Neuronal stem cell (in vitro differentiated cells): ENCODE measurements around the gene RPL7A.

Source experiments
- DNase-seq: peaks from one replicate; pipeline ENCODE4 v3.0.0-alpha.2; 2013; ENCODE audit warnings: low spot score
- H2AFZ ChIP-seq: one replicate; pipeline ENCODE4 v1.6.1; 2013; ENCODE audit warnings: mild to moderate bottlenecking, low read length, inconsistent platforms
- H2AK5ac ChIP-seq: 2 replicates; pipeline ENCODE4 v1.6.1; 2013; ENCODE audit warnings: low read depth, mild to moderate bottlenecking, inconsistent platforms, low read length, moderate library complexity, mixed read lengths
- H2BK120ac ChIP-seq: 2 replicates; pipeline ENCODE4 v1.6.1; 2013; ENCODE audit warnings: low read depth, mild to moderate bottlenecking, inconsistent platforms, low read length, moderate library complexity, mixed read lengths
- H2BK12ac ChIP-seq: one replicate; pipeline ENCODE4 v1.6.1; 2013; ENCODE audit warnings: low read length, inconsistent platforms
- H2BK15ac ChIP-seq: 2 replicates; pipeline ENCODE4 v1.6.1; 2013; ENCODE audit warnings: mild to moderate bottlenecking, low read length, inconsistent platforms, mixed read lengths
- H2BK5ac ChIP-seq: one replicate; pipeline ENCODE4 v1.6.1; 2013; ENCODE audit warnings: inconsistent platforms, mild to moderate bottlenecking, low read length, moderate library complexity
- H3K14ac ChIP-seq: one replicate; pipeline ENCODE4 v1.6.1; 2013; ENCODE audit warnings: low read length, inconsistent platforms
- H3K18ac ChIP-seq: 2 replicates; pipeline ENCODE4 v1.6.1; 2013; ENCODE audit warnings: low read length, inconsistent platforms
- H3K23ac ChIP-seq: 2 replicates; pipeline ENCODE4 v1.6.1; 2013; ENCODE audit warnings: low read depth, mild to moderate bottlenecking, mixed read lengths, low read length, inconsistent platforms; ENCODE audit not compliant: poor library complexity
- H3K27ac ChIP-seq: replicated peaks from 3 replicates; pipeline ENCODE4 v1.5.1; 2013; ENCODE audit warnings: low read length, inconsistent platforms
- H3K27me3 ChIP-seq, 3 experiments: 2 replicates each; pipeline ENCODE4 v1.6.1; 2013; ENCODE audit warnings: low read length in 3 of 3, mild to moderate bottlenecking in 2 of 3, inconsistent platforms in 1 of 3, low read depth in 1 of 3, mixed read lengths in 1 of 3, moderate library complexity in 1 of 3; ENCODE audit not compliant: control insufficient read depth in 3 of 3, insufficient read depth in 3 of 3
- H3K36me3 ChIP-seq, 2 donors: replicated peaks in 1 of 2; 2 replicates each; pipeline ENCODE4 v1.6.1; 2013; ENCODE audit warnings: low read length in 2 of 2; ENCODE audit not compliant: control insufficient read depth in 2 of 2, insufficient read depth in 2 of 2
- H3K4ac ChIP-seq: 2 replicates; pipeline ENCODE4 v1.6.1; 2013; ENCODE audit warnings: inconsistent platforms, mild to moderate bottlenecking, low read length, moderate library complexity
- H3K4me1 ChIP-seq, 2 donors: 1 replicate in 1 of 2; 2 replicates in 1 of 2; pipeline ENCODE4 v1.6.1; 2013; ENCODE audit warnings: low read length in 2 of 2, low read depth in 1 of 2; ENCODE audit not compliant: control insufficient read depth in 2 of 2, insufficient read depth in 1 of 2
- H3K4me2 ChIP-seq: one replicate; pipeline ENCODE4 v1.6.1; 2013; ENCODE audit warnings: mild to moderate bottlenecking, low read length, inconsistent platforms; ENCODE audit not compliant: insufficient read depth, poor library complexity, severe bottlenecking
- H3K4me3 ChIP-seq, 2 donors: 2 replicates each; pipeline ENCODE4 v1.5.1; 2013; ENCODE audit warnings: low read length in 2 of 2, mild to moderate bottlenecking in 2 of 2, inconsistent platforms in 1 of 2, moderate library complexity in 1 of 2
- H3K79me1 ChIP-seq: one replicate; pipeline ENCODE4 v1.6.1; 2013; ENCODE audit warnings: low read depth, mild to moderate bottlenecking, inconsistent platforms, low read length, moderate library complexity
- H3K9ac ChIP-seq: one replicate; pipeline ENCODE4 v1.6.1; 2013; ENCODE audit warnings: mild to moderate bottlenecking, low read depth, low read length, inconsistent platforms; ENCODE audit not compliant: poor library complexity
- H3K9me3 ChIP-seq, 2 donors: replicated peaks in 1 of 2; 2 replicates each; pipeline versions ENCODE3 to v1.6.1; 2013; ENCODE audit warnings: low read length in 2 of 2, mild to moderate bottlenecking in 2 of 2, inconsistent platforms in 1 of 2, low read depth in 1 of 2, mixed read lengths in 1 of 2, moderate library complexity in 1 of 2; ENCODE audit not compliant: control insufficient read depth in 2 of 2, insufficient read depth in 1 of 2
- H4K8ac ChIP-seq: one replicate; pipeline ENCODE4 v1.6.1; 2013; ENCODE audit warnings: low read depth, mild to moderate bottlenecking, inconsistent platforms, low read length, moderate library complexity
- H4K91ac ChIP-seq: one replicate; pipeline ENCODE4 v1.6.1; 2013; ENCODE audit warnings: low read length, low read depth, mild to moderate bottlenecking, inconsistent platforms; ENCODE audit not compliant: poor library complexity
- WGBS, 2 donors: extraction: QIAGEN DNeasy Blood & Tissue Kit; methylation state at CpG; one replicate each; pipeline ENCODE4 v1.1.7; 2013; ENCODE audit warnings: missing lambda C conversion rate in 2 of 2, mixed read lengths in 1 of 2; ENCODE audit not compliant: insufficient read length in 2 of 2, insufficient replicate concordance in 1 of 2; ENCODE audit errors: extremely low coverage in 2 of 2; 5-methylcytosine and 5-hydroxymethylcytosine counted together

Gene RPL7A

DNA sequence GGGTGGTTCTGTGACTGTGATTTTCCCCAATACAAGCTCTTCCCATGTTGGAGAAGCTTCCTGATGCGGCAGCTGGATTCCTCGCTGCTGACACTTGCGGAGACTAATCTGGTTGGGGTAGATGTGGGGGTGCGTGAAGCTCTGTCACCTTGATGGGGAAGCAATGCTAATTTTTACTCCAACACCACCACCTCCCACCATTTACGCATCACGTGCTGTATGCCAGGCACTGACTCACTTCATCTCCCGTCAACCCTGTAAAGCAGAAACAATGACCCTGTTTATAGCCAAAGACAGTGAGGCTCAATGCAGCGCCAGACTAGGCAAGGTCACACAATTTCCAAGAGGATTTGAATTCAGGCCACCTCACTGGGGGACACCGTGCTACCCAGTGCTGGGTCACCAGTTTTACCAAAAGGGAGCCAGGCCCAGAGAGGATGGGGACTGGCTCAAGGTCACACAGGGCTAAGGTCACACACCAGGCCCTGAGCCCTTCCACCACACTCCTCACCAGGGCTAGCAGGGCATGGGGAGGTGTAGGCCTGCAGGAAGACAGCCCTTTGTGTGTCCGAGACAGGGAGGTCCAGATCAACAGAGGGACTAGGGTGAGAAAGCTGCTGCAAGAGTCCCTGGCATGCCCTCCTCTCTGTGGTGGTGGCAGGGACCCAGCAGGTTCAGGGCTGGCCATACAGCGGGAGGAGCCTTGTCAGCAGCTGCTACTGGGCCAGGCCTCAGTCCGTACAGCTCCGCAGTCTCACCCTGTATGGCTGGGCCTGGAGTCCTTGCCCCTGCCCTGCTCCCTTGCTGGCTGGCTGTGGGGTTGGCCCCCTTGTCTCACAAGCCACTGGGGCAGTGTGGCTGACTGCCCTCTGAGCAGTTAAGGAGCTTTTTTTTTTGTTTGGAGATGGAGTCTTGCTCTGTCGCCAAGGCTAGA is 31.4 kb downstream of the RPL7A start:
- Histone ChIP-seq H3K4me1 (peaks cover 2 to 7% of the 10 kb centered on the region in 2 donors), H2AK5ac (peak overlapping the region; percentile 40), H3K4me2 (no peak overlapping the region), H3K14ac (peak overlapping the region; percentile 32), H4K91ac (no peak overlapping the region), H2BK12ac (no peak overlapping the region), H2BK15ac (peak overlapping the region; percentile 20), H3K27me3 (peaks cover 0 to 3% (median 0%) of the 10 kb centered on the region in 3 experiments), H2BK120ac (no peak overlapping the region), H3K79me1 (peaks cover 2% of the 10 kb centered on the region), H3K9ac (no peak overlapping the region), H4K8ac (no peak overlapping the region), H3K18ac (peak overlapping the region; percentile 72), H3K4me3 (peak overlapping the region in 1 of 2 donors; percentile 14), H3K23ac (peak overlapping the region; percentile 39), H3K9me3 (peaks cover 7 to 10% of the 10 kb centered on the region in 2 donors), H3K36me3 (peaks cover 0 to 2% of the 10 kb centered on the region in 2 donors), H2AFZ (no peak overlapping the region), H2BK5ac (no peak overlapping the region), H3K27ac (no peak overlapping the region), H3K4ac (no peak overlapping the region)
- no peak for DNase-seq
- WGBS, 2 donors, result no CpG with 5 or more reads among the region's 14 CpGs

DNA sequence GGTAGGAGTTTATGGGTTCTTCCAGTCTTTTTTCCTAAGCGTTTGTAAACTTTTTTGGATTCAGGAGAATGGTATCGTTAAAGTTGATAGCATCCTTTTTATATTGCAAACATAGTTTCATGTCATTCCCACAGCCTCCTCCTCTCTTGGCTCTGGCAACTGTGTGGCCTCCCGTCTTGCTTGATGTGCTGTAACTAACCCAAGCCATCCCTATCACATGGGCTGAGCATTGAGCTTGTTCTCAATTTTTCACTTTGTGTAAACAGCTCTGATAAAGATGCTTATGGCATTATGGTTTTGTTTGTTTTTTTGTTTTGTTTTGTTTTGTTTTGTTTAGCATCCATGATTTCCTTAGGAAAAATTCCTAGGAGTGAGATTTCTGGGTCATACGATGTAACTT is 32.7 kb downstream of the RPL7A start:
- H3K9me3 ChIP-seq, result peaks cover 7 to 10% of the 10 kb centered on the region in 2 donors
- H3K27me3 ChIP-seq, result peaks cover 0 to 3% (median 0%) of the 10 kb centered on the region in 3 experiments
- no peak overlapping the region for H3K4me2 ChIP-seq
- no peak overlapping the region for H2BK12ac ChIP-seq
- H3K23ac ChIP-seq, result no peak overlapping the region
- no peak overlapping the region for H3K9ac ChIP-seq
- H3K79me1 ChIP-seq, result peaks cover 2% of the 10 kb centered on the region
- H4K91ac ChIP-seq, result no peak overlapping the region
- WGBS, 2 donors, result no CpG with 5 or more reads among the region's 4 CpGs
- H2BK5ac ChIP-seq, result no peak overlapping the region
- no peak for DNase-seq
- no peak overlapping the region for H3K14ac ChIP-seq
- H3K18ac ChIP-seq, result no peak overlapping the region
- H2AK5ac ChIP-seq, result no peak overlapping the region
- H3K4me3 ChIP-seq, result no peak overlapping the region
- H3K4ac ChIP-seq, result no peak overlapping the region
- H2BK120ac ChIP-seq, result no peak overlapping the region
- no peak overlapping the region for H2BK15ac ChIP-seq
- peaks cover 2% of the 10 kb centered on the region in 2 donors for H3K4me1 ChIP-seq
- no peak overlapping the region for H4K8ac ChIP-seq
- H3K27ac ChIP-seq, result no peak overlapping the region
- H3K36me3 ChIP-seq, result peaks cover 0 to 2% of the 10 kb centered on the region in 2 donors
- no peak overlapping the region for H2AFZ ChIP-seq

DNA sequence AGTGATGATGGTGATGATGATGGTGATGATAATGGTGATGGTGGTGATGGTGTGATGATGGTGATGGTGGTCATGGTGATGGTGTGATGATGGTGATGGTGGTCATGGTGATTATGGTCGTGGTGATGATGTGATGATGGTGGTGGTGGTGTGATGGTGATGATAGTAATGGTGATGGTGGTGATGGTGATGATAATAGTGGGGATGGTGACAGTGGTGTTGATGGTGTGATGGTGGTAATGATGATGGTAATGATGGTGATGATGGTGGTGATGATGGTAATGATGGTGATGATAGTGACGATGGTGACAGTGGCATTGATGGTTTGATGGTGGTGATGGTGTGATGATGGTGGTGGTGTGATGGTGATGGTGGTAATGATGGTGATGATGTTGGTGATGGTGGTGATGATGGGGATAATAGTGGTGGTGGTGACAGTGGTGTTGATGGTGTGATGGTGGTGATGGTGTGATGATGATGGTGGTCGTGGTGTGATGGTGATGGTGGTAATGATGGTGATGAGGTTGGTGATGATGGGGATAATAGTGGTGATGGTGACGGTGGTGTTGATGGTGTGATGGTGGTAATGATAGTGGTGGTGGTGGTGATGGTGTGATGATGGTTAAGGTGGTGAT is 34.6 kb downstream of the RPL7A start:
- H3K18ac ChIP-seq, result no peak overlapping the region
- H4K8ac ChIP-seq, result no peak overlapping the region
- peaks cover 0 to 2% of the 10 kb centered on the region in 2 donors for H3K36me3 ChIP-seq
- no peak overlapping the region for H3K4me2 ChIP-seq
- H3K9me3 ChIP-seq, result peaks cover 7 to 9% of the 10 kb centered on the region in 2 donors
- no peak overlapping the region for H3K23ac ChIP-seq
- H2BK12ac ChIP-seq, result no peak overlapping the region
- peak overlapping the region; percentile 68 for H3K9ac ChIP-seq
- H3K4ac ChIP-seq, result no peak overlapping the region
- WGBS, 2 donors, result 100% methylated on average over 2 to 3 of the region's 4 CpGs
- peaks cover 2% of the 10 kb centered on the region for H3K79me1 ChIP-seq
- no peak overlapping the region for H2AK5ac ChIP-seq
- no peak overlapping the region for H3K27ac ChIP-seq
- peaks cover 0 to 3% (median 0%) of the 10 kb centered on the region in 3 experiments for H3K27me3 ChIP-seq
- no peak for DNase-seq
- peak overlapping the region in 1 of 2 donors; percentile 52 for H3K4me3 ChIP-seq
- H3K14ac ChIP-seq, result no peak overlapping the region
- H2AFZ ChIP-seq, result no peak overlapping the region
- H2BK15ac ChIP-seq, result no peak overlapping the region
- H2BK120ac ChIP-seq, result no peak overlapping the region
- H4K91ac ChIP-seq, result no peak overlapping the region
- peaks cover 2% of the 10 kb centered on the region in 2 donors for H3K4me1 ChIP-seq
- no peak overlapping the region for H2BK5ac ChIP-seq

DNA sequence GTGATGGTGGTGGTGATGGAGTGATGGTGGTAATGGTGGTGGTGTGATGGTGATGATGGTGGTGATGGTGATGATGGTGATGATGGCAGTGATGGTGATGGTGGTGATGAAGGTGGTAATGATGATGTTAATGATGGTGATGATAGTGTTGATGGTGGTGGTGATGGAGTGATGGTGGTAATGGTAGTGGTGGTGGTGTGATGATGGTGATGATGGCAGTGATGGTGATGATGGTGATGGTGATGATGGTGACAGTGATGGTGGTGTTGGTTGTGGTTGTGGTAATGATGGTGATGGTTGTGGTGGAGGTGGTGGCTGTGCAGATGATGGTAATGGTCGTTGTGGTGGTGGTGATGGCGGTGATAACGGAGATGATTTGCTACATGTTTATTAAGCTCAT is 35.4 kb downstream of the RPL7A start:
- peak overlapping the region in 1 of 2 donors; percentile 32 for H3K4me3 ChIP-seq
- H3K36me3 ChIP-seq, result peaks cover 0 to 2% of the 10 kb centered on the region in 2 donors
- no peak for DNase-seq
- H4K91ac ChIP-seq, result peak overlapping the region; percentile 8
- H2BK5ac ChIP-seq, result no peak overlapping the region
- H3K9me3 ChIP-seq, result peaks cover 1 to 7% of the 10 kb centered on the region in 2 donors
- H3K4me1 ChIP-seq, result peaks cover 0 to 2% of the 10 kb centered on the region in 2 donors
- H3K4me2 ChIP-seq, result no peak overlapping the region
- H3K27me3 ChIP-seq, result peaks cover 0 to 3% (median 0%) of the 10 kb centered on the region in 3 experiments
- no peak overlapping the region for H2BK12ac ChIP-seq
- peak overlapping the region; percentile 30 for H3K9ac ChIP-seq
- no peak overlapping the region for H3K18ac ChIP-seq
- no peak overlapping the region for H2AFZ ChIP-seq
- H3K23ac ChIP-seq, result no peak overlapping the region
- H3K14ac ChIP-seq, result peak overlapping the region; percentile 47
- no peak overlapping the region for H4K8ac ChIP-seq
- no peak overlapping the region for H2BK15ac ChIP-seq
- H3K4ac ChIP-seq, result no peak overlapping the region
- H2AK5ac ChIP-seq, result no peak overlapping the region
- no CpG with 5 or more reads among the region's 3 CpGs for WGBS, 2 donors
- H3K27ac ChIP-seq, result no peak overlapping the region
- no peak overlapping the region for H2BK120ac ChIP-seq
- H3K79me1 ChIP-seq, result peaks cover 2% of the 10 kb centered on the region
